Measurements from ENCODE around the gene CD96.
"Not testable (repeated sequence)": the region's sequence is repeated elsewhere in the genome, so short reads cannot be mapped to it uniquely, and the experiment has no call there.

Gene CD96, protein sequence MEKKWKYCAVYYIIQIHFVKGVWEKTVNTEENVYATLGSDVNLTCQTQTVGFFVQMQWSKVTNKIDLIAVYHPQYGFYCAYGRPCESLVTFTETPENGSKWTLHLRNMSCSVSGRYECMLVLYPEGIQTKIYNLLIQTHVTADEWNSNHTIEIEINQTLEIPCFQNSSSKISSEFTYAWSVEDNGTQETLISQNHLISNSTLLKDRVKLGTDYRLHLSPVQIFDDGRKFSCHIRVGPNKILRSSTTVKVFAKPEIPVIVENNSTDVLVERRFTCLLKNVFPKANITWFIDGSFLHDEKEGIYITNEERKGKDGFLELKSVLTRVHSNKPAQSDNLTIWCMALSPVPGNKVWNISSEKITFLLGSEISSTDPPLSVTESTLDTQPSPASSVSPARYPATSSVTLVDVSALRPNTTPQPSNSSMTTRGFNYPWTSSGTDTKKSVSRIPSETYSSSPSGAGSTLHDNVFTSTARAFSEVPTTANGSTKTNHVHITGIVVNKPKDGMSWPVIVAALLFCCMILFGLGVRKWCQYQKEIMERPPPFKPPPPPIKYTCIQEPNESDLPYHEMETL

DNA sequence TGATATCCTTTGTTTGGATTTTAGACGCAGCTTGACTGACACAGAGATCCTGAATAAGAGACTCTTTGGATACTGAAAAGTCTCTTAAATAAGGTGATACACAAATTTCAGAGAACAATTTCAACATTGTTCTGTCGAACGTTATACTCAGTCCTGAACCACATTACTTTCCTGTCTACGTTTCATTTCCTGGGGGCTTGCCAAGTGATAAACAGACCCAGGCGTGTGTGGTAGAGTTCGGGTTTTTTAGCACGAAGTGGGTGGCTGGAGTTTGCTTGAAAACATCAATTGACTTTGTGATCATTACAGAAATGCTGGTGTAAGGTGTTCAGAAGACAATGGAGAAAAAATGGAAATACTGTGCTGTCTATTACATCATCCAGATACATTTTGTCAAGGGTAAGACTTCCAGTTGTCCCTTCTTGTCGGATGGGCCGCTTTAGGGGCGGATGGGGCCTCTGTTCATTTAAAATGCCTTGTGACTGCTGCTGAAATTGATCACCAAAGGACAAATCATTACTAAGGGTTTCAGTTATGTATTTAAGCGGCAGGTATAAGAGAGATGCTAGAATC, at the start of gene CD96:
Gene CD96 (plus strand): TSS at position 287 of the 573 bp plus-strand sequence. CDS start 52 bp downstream, at position 339.
- Histone ChIP-seq H3K4me1 (ENCODE audit: insufficient read depth, low read length) (no peaks in the 10 kb centered on the region), H3K9me3 (ENCODE audit: low read length) (no peaks in the 10 kb centered on the region), H3K9ac (ENCODE audit: low read length) (no peak within 1 kb of the TSS), H3K27ac (ENCODE audit: low read depth, low read length) (no peak within 1 kb of the TSS), H3K27me3 (ENCODE audit: control insufficient read depth in 1 of 2, insufficient read depth in 2 of 2, low read length in 2 of 2) (no peaks in the 10 kb centered on the region), H3K36me3 (ENCODE audit: insufficient read depth, low read length) (no peaks in the 10 kb centered on the region), H3K4me3 (ENCODE audit: low read depth in 1 of 2, low read length in 2 of 2) (no peak within 1 kb of the TSS)

DNA sequence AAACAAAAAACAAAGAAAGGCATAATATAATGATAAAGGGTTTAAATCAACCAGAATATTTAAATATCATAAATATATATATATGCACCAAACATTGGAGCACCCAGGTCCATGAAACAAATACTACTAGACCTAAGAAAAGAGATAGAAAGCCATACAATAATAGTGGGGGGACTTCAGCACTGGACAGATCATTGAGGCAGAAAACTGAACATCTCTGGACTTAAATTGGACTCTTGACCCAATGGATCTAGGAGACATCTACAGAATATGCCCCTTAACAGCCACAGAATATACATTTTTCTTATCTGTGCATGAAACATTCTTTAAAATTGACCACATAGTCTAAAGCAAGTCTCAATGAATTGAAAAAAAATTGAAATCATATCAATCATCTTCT, 48.7 kb upstream of the CD96 start:
- Histone ChIP-seq H3K27me3 (ENCODE audit: control insufficient read depth in 1 of 2, insufficient read depth in 2 of 2, low read length in 2 of 2) (no peaks in the 10 kb centered on the region), H3K9ac (ENCODE audit: low read length) (no peak overlapping the region), H3K4me3 (ENCODE audit: low read depth in 1 of 2, low read length in 2 of 2) (no peak overlapping the region), H3K9me3 (ENCODE audit: low read length) (no peaks in the 10 kb centered on the region), H3K36me3 (ENCODE audit: insufficient read depth, low read length) (no peaks in the 10 kb centered on the region), H3K27ac (ENCODE audit: low read depth, low read length) (no peak overlapping the region), H3K4me1 (ENCODE audit: insufficient read depth, low read length) (no peaks in the 10 kb centered on the region)

DNA sequence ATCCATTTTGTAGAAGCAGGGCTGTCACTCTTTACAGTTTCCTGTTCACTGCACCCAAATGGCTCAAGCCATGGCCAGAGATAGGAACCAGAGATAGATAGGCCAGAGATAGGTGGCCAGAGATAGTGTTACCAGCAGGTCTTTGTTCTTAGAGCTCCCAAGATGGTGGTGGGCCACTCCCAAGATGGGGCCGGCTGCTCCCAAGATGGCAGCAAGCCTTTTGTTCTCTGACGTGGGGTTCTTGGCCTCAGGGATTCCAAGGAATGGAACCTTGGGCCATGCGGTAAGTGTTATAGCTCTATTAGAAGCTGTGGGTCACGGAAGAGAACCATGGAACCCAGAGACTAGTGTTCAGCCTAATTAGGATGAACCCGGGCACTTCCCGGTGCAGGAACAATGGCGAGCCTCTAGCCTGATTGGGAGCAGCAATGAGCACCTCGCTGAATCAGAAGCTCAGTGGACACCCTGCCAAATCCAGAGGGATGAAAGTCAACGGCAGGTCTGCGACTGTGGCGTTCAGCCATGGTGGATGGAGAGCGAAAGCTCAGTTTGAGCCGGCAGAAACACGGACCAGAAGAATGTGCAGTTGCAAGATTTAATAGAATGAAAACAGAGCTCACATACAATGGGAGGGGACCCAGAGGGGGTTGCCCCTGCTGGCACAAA, 45.0 kb upstream of the CD96 start:
- Histone ChIP-seq H3K27ac (ENCODE audit: low read depth, low read length) (no peak overlapping the region), H3K9me3 (ENCODE audit: low read length) (no peaks in the 10 kb centered on the region)

DNA sequence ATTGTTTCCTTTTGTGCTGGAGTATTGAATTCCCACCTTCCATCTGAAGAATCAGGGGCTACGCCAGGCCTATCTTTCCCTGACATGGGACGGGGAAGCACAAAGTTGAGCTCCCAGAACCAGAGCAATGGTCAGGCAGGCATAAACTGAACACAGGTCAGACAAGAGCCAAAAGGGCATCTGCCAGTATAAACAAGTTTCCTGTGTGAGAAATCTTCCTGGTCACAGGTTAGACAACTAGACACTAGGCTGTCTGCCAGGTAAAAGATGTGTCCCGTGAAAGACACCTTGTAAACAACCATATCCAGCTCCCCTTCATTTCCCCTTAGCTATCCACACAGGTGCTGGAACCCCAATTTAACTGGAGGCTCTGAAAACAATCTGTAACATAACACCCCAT, 44.0 kb upstream of the CD96 start:
- Histone ChIP-seq H3K27me3 (ENCODE audit: control insufficient read depth in 1 of 2, insufficient read depth in 2 of 2, low read length in 2 of 2) (no peaks in the 10 kb centered on the region), H3K27ac (ENCODE audit: low read depth, low read length) (no peak overlapping the region), H3K9ac (ENCODE audit: low read length) (no peak overlapping the region), H3K4me1 (ENCODE audit: insufficient read depth, low read length) (no peaks in the 10 kb centered on the region), H3K9me3 (ENCODE audit: low read length) (no peaks in the 10 kb centered on the region), H3K4me3 (ENCODE audit: low read depth in 1 of 2, low read length in 2 of 2) (no peak overlapping the region), H3K36me3 (ENCODE audit: insufficient read depth, low read length) (no peaks in the 10 kb centered on the region)

More for the DNA sequence above, 45.0 kb upstream of the CD96 start:
- Histone ChIP-seq H3K36me3 (ENCODE audit: insufficient read depth, low read length) (no peaks in the 10 kb centered on the region), H3K4me1 (ENCODE audit: insufficient read depth, low read length) (no peaks in the 10 kb centered on the region), H3K9ac (ENCODE audit: low read length) (no peak overlapping the region), H3K4me3 (ENCODE audit: low read depth in 1 of 2, low read length in 2 of 2) (no peak overlapping the region), H3K27me3 (ENCODE audit: control insufficient read depth in 1 of 2, insufficient read depth in 2 of 2, low read length in 2 of 2) (no peaks in the 10 kb centered on the region)

DNA sequence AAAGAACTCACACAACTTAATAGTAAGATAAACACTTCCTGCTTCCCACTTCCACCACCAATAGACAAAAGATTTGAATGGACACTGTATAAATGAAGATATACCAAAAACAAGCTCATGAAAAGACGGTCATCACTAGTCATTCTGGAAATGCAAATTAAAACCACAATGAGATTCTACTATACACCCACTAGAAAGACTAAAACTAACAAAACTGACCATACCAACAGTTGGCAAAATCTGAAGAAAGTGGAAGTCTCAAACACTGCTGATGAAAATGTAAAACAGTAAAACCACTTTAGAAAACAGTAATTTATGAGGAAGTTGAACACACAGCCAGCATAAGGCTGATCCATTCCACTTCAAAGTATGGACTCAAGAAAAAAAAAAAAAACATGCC, 35.6 kb upstream of the CD96 start:
- no peak overlapping the region for H3K9ac ChIP-seq (ENCODE audit: low read length)
- H3K4me3 ChIP-seq (ENCODE audit: low read depth in 1 of 2, low read length in 2 of 2) = no peak overlapping the region
- no peak overlapping the region for H3K27ac ChIP-seq (ENCODE audit: low read depth, low read length)
- no peaks in the 10 kb centered on the region for H3K36me3 ChIP-seq (ENCODE audit: insufficient read depth, low read length)
- H3K9me3 ChIP-seq (ENCODE audit: low read length) = no peaks in the 10 kb centered on the region
- no peaks in the 10 kb centered on the region for H3K4me1 ChIP-seq (ENCODE audit: insufficient read depth, low read length)
- H3K27me3 ChIP-seq (ENCODE audit: control insufficient read depth in 1 of 2, insufficient read depth in 2 of 2, low read length in 2 of 2) = no peaks in the 10 kb centered on the region

DNA sequence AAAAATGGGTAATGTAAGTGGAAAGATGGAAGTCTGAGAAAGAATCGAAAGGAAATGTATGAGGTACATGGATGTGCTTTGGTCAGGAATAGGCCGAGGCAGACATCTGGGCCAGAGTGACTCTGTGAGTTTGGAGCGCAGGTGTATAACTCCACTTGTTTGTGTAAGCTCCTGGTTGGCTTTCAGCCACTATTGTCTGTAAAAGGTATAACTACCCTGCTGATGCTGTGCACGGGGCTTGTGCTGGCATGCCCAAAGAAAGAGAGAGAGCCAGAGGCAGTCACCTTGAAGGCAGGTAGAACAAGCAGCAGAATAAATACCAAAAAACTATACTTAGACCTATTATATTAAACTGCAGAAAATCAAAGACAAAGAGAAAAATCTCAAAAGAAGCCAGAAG, 32.7 kb upstream of the CD96 start:
- no peak overlapping the region for H3K9ac ChIP-seq (ENCODE audit: low read length)
- no peak overlapping the region for H3K4me3 ChIP-seq (ENCODE audit: low read depth in 1 of 2, low read length in 2 of 2)
- no peaks in the 10 kb centered on the region for H3K9me3 ChIP-seq (ENCODE audit: low read length)
- H3K4me1 ChIP-seq (ENCODE audit: insufficient read depth, low read length) = no peaks in the 10 kb centered on the region
- H3K36me3 ChIP-seq (ENCODE audit: insufficient read depth, low read length) = no peaks in the 10 kb centered on the region
- H3K27me3 ChIP-seq (ENCODE audit: control insufficient read depth in 1 of 2, insufficient read depth in 2 of 2, low read length in 2 of 2) = no peaks in the 10 kb centered on the region
- H3K27ac ChIP-seq (ENCODE audit: low read depth, low read length) = no peak overlapping the region

DNA sequence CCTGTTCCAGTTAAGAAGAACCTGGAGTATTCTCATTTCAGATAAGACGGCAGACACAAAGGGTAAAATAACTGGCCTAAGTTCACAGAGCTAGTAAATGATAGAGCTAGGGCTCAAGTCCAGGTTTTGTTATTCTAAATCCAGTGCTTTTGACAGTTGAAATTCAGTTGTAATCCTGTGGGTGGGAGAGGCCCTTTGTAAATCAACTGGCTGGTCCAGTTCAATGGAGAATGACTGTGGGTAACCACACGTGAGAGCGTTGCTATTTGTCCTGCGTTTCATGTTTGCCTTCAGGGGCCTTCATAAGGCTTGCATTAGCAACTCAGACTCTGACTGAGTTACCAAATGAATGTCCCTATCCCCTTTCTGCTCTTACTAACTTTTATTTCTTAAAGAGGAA, 24.2 kb upstream of the CD96 start:
- Histone ChIP-seq H3K9me3 (ENCODE audit: low read length) (no peaks in the 10 kb centered on the region), H3K4me3 (ENCODE audit: low read depth in 1 of 2, low read length in 2 of 2) (no peak overlapping the region), H3K9ac (ENCODE audit: low read length) (no peak overlapping the region), H3K4me1 (ENCODE audit: insufficient read depth, low read length) (no peaks in the 10 kb centered on the region), H3K27me3 (ENCODE audit: control insufficient read depth in 1 of 2, insufficient read depth in 2 of 2, low read length in 2 of 2) (no peaks in the 10 kb centered on the region), H3K36me3 (ENCODE audit: insufficient read depth, low read length) (no peaks in the 10 kb centered on the region), H3K27ac (ENCODE audit: low read depth, low read length) (no peak overlapping the region)

DNA sequence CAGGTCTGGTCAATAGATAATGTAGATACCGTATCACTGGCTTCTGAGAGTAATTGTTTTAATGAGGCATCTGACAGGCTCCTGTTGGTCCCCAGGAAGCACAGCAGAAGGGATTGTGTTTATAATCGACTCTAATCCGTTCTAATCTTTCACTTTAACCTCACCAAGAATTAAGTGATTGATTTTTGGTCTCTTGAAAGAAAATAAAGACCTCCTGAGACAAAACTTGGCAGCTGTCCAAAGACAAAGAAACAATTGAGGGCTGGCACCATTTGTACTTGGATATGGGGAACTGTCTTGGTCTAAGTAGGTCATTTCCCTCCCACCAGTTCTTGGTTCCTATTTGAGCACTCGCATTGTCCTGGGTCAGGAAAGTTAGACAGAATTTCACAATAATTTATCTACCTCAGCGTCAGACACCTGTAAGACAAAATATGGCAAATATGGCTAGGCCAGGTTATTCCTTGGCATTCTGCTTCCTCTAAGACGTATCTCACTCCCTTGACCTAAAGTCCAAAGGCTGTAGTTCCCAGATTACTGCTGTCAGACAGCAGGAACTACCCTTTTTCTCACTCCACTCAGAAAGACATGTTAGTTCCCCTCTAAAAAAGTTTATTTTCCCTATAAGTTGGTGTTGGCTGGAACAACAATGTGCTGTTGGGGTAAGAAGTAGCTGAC, 22.7 kb upstream of the CD96 start:
- Histone ChIP-seq H3K9ac (ENCODE audit: low read length) (no peak overlapping the region), H3K4me3 (ENCODE audit: low read depth in 1 of 2, low read length in 2 of 2) (no peak overlapping the region), H3K36me3 (ENCODE audit: insufficient read depth, low read length) (no peaks in the 10 kb centered on the region), H3K27me3 (ENCODE audit: control insufficient read depth in 1 of 2, insufficient read depth in 2 of 2, low read length in 2 of 2) (no peaks in the 10 kb centered on the region), H3K27ac (ENCODE audit: low read depth, low read length) (no peak overlapping the region), H3K9me3 (ENCODE audit: low read length) (no peaks in the 10 kb centered on the region), H3K4me1 (ENCODE audit: insufficient read depth, low read length) (no peaks in the 10 kb centered on the region)

DNA sequence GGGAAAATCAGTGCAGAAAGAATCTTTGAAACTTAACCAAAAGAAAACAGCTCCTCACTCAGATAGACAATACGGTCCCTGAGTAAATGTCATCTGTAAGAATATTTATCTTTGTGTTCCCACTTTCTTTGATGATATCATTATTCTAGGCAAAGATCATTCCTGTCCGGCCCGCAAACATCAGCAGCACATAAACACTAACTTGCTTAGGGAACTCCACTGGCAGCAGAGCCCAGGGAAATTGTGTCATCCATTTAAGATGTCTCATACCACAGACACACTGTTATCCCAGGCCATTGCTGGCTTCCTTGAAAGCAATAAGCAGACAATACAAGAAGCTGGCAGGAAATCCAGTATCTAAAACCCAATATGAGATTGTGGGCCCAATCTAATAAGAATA, 20.1 kb upstream of the CD96 start:
- Histone ChIP-seq H3K9me3 (ENCODE audit: low read length) (no peaks in the 10 kb centered on the region), H3K4me1 (ENCODE audit: insufficient read depth, low read length) (no peaks in the 10 kb centered on the region), H3K27ac (ENCODE audit: low read depth, low read length) (no peak overlapping the region)

DNA sequence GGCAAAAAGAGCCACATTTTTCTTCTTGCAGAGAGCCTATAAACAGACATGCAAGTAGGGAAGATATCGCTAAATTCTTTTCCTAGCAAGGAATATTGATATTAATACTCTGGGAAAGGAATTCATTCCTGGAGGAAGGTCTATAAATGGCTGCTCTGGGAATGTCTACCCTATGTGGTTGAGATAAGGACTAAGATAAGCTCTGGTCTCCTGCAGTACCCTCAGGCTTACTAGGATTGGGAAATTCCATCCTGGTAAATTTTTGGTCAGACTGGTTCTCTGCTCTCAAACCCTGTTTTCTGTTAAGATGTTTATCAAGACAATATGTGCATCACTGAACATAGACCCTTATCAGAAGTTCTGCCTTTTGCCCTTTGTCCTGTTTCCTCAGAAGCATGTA, 17.5 kb upstream of the CD96 start:
- H3K36me3 ChIP-seq (ENCODE audit: insufficient read depth, low read length); H3K4me3 ChIP-seq (ENCODE audit: low read depth in 1 of 2, low read length in 2 of 2); H3K9me3 ChIP-seq (ENCODE audit: low read length); H3K27ac ChIP-seq (ENCODE audit: low read depth, low read length); H3K4me1 ChIP-seq (ENCODE audit: insufficient read depth, low read length); H3K9ac ChIP-seq (ENCODE audit: low read length); H3K27me3 ChIP-seq (ENCODE audit: control insufficient read depth in 1 of 2, insufficient read depth in 2 of 2, low read length in 2 of 2): not testable (repeated sequence)

More for the DNA sequence above, 20.1 kb upstream of the CD96 start:
- Histone ChIP-seq H3K36me3 (ENCODE audit: insufficient read depth, low read length) (no peaks in the 10 kb centered on the region), H3K4me3 (ENCODE audit: low read depth in 1 of 2, low read length in 2 of 2) (no peak overlapping the region), H3K9ac (ENCODE audit: low read length) (no peak overlapping the region), H3K27me3 (ENCODE audit: control insufficient read depth in 1 of 2, insufficient read depth in 2 of 2, low read length in 2 of 2) (no peaks in the 10 kb centered on the region)

DNA sequence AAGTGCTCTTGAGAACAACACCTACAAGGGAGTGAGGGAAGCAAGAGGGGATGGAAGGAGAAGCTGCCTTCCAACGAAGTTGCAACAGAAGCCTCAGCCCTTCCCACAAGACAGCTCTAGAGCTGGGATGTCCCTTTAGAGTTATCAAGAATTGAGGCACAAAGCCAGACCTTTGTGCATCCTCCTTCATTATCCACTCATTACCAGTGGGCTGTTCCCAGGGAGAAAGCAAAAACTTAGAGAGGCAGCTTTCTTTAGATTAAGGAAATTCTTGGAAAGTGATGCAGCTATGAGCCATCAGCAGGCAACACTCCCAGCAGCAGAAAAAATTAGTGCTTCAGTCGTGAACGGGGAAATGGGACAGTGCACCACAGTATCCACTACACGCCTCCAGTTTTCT, 10.6 kb upstream of the CD96 start:
- no peak overlapping the region for H3K27ac ChIP-seq (ENCODE audit: low read depth, low read length)
- H3K9ac ChIP-seq (ENCODE audit: low read length) = no peak overlapping the region
- no peaks in the 10 kb centered on the region for H3K4me1 ChIP-seq (ENCODE audit: insufficient read depth, low read length)
- H3K4me3 ChIP-seq (ENCODE audit: low read depth in 1 of 2, low read length in 2 of 2) = no peak overlapping the region
- H3K27me3 ChIP-seq (ENCODE audit: control insufficient read depth in 1 of 2, insufficient read depth in 2 of 2, low read length in 2 of 2) = no peaks in the 10 kb centered on the region
- no peaks in the 10 kb centered on the region for H3K36me3 ChIP-seq (ENCODE audit: insufficient read depth, low read length)
- H3K9me3 ChIP-seq (ENCODE audit: low read length) = no peaks in the 10 kb centered on the region

All from muscle layer of colon (tissue), 2 donors.